B cell (primary cell): Measurements from ENCODE around the gene AGTR2.
"Not testable (repeated sequence)": the region's sequence is repeated elsewhere in the genome, so short reads cannot be mapped to it uniquely, and the experiment has no call there.

Experiments used
- EZH2 ChIP-seq: IDR thresholded peaks from 2 replicates; pipeline ENCODE4 v1.6.1; 2012; ENCODE audit warnings: borderline replicate concordance, low read depth, mild to moderate bottlenecking, moderate library complexity, low read length; ENCODE audit not compliant: insufficient read depth, poor library complexity, severe bottlenecking
- TF ChIP-seq, protein P1 (sequence below): fragments of 200-600 bp; IDR thresholded peaks from one replicate; pipeline ENCODE4 v1.8.0; 2022; ENCODE audit warnings: antibody characterized with exemption, mild to moderate bottlenecking

DNA sequence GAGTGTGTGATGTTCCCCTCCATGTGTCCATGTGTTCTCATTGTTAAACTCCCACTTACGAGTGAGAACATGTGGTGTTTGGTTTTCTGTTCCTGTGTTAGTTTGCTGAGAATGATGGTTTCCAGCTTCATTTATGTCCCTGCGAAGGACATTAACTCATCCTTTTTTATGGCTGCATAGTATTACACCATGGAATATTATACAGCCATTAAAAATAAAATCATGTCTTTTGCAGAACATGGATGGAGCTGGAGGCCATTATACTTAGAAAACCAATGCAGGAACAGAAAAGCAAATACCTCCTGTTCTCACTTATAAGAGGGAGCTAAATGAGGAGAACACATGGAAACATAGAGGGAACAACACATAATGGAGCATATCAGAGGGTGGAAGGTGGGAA lies 46.5 kb downstream of the AGTR2 start:
- TF ChIP-seq, protein P1, sequence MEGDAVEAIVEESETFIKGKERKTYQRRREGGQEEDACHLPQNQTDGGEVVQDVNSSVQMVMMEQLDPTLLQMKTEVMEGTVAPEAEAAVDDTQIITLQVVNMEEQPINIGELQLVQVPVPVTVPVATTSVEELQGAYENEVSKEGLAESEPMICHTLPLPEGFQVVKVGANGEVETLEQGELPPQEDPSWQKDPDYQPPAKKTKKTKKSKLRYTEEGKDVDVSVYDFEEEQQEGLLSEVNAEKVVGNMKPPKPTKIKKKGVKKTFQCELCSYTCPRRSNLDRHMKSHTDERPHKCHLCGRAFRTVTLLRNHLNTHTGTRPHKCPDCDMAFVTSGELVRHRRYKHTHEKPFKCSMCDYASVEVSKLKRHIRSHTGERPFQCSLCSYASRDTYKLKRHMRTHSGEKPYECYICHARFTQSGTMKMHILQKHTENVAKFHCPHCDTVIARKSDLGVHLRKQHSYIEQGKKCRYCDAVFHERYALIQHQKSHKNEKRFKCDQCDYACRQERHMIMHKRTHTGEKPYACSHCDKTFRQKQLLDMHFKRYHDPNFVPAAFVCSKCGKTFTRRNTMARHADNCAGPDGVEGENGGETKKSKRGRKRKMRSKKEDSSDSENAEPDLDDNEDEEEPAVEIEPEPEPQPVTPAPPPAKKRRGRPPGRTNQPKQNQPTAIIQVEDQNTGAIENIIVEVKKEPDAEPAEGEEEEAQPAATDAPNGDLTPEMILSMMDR: not testable (repeated sequence)
- not testable (repeated sequence) for TF ChIP-seq EZH2
